GM19468 (cell line): ENCODE data around the gene MPP3.

Experiments used
- ATAC-seq: cut with Tn5 transposase; IDR thresholded peaks from one replicate; pipeline ENCODE4 v1.9.1; 2021; ENCODE audit warnings: mild to moderate bottlenecking, moderate library complexity, moderate number of reproducible peaks; ENCODE audit not compliant: unreplicated experiment; ENCODE audit errors: extremely low read depth

Gene MPP3

GRCh38 chr17:43757171-43757660, 75.7 kb downstream of the MPP3 start:
- ATAC-seq: no peak

GRCh38 chr17:43756201-43756600, 76.7 kb downstream of the MPP3 start:
- ATAC-seq: no peak

GRCh38 chr17:43755389-43755875, 77.5 kb downstream of the MPP3 start:
- ATAC-seq: no peak

- ATAC-seq: no peak
These were observed 78.0 kb downstream of the MPP3 start for GRCh38 chr17:43754947-43755346.

- ATAC-seq: no peak
These were observed 79.3 kb downstream of the MPP3 start for GRCh38 chr17:43753493-43754129.
